HEK293 (cell line): ENCODE results near the gene CCDC34.

ENCODE experiments used
- SP2 ChIP-seq: fragments of 450-650 bp; formaldehyde crosslinking; IDR thresholded peaks from 2 replicates; pipeline ENCODE4 v1.5.1; 2016; ENCODE audit warnings: missing biosample characterization, missing genetic modification characterization
- ZNF121 ChIP-seq: fragments of 450-650 bp; formaldehyde crosslinking; IDR thresholded peaks from 2 replicates; pipeline ENCODE4 v1.5.1; 2016; ENCODE audit warnings: missing biosample characterization, missing genetic modification characterization
- ZNF174 ChIP-seq: fragments of 450-650 bp; formaldehyde crosslinking; IDR thresholded peaks from 2 replicates; pipeline ENCODE4 v1.5.0; 2017; ENCODE audit warnings: missing biosample characterization, mild to moderate bottlenecking, missing genetic modification characterization
- ZNF23 ChIP-seq: fragments of 450-650 bp; formaldehyde crosslinking; IDR thresholded peaks from 2 replicates; pipeline ENCODE4 v1.5.1; 2016; ENCODE audit warnings: missing biosample characterization, missing genetic modification characterization, borderline replicate concordance
- ZNF24 ChIP-seq: fragments of 450-650 bp; formaldehyde crosslinking; IDR thresholded peaks from 2 replicates; pipeline ENCODE4 v1.5.1; 2016; ENCODE audit warnings: missing biosample characterization, missing genetic modification characterization
- ZNF274 ChIP-seq, 2 experiments: fragments of 200-500 bp in 1 of 2; fragments of 450-650 bp in 1 of 2; sonication (Bioruptor generic) in 1 of 2; formaldehyde crosslinking in 1 of 2; IDR thresholded peaks; 2 replicates each; pipeline versions ENCODE4 v1.5.1 to v1.6.1; 2014 to 2016; ENCODE audit warnings: borderline replicate concordance in 1 of 2, inconsistent platforms in 1 of 2, low read length in 1 of 2, missing biosample characterization in 1 of 2, missing genetic modification characterization in 1 of 2
- ZNF354C ChIP-seq: fragments of 450-650 bp; formaldehyde crosslinking; IDR thresholded peaks from 2 replicates; pipeline ENCODE4 v1.5.1; 2016; ENCODE audit warnings: missing biosample characterization, missing genetic modification characterization, low read depth, borderline replicate concordance
- ZNF416 ChIP-seq: fragments of 450-650 bp; formaldehyde crosslinking; IDR thresholded peaks from 2 replicates; pipeline ENCODE4 v1.5.1; 2016; ENCODE audit warnings: missing biosample characterization, missing genetic modification characterization
- TF ChIP-seq, protein P1 (sequence below): fragments of 450-650 bp; formaldehyde crosslinking; IDR thresholded peaks from 2 replicates; pipeline ENCODE4 v1.5.1; 2016; ENCODE audit warnings: missing biosample characterization, missing genetic modification characterization
- TF ChIP-seq, protein P2 (sequence below): fragments of 450-650 bp; formaldehyde crosslinking; IDR thresholded peaks from 2 replicates; pipeline ENCODE4 v1.5.1; 2016; ENCODE audit warnings: missing biosample characterization, missing genetic modification characterization
- TF ChIP-seq, protein P3 (sequence below): fragments of 450-650 bp; formaldehyde crosslinking; IDR thresholded peaks from 2 replicates; pipeline ENCODE4 v1.5.1; 2017; ENCODE audit warnings: missing biosample characterization, missing genetic modification characterization
- TF ChIP-seq, protein P4 (sequence below): fragments of 450-650 bp; formaldehyde crosslinking; IDR thresholded peaks from 2 replicates; pipeline ENCODE4 v1.5.1; 2017; ENCODE audit warnings: missing biosample characterization, missing genetic modification characterization
- TF ChIP-seq, protein P5 (sequence below): fragments of 450-650 bp; formaldehyde crosslinking; IDR thresholded peaks from 2 replicates; pipeline ENCODE4 v1.5.1; 2016; ENCODE audit warnings: missing biosample characterization, missing genetic modification characterization

DNA sequence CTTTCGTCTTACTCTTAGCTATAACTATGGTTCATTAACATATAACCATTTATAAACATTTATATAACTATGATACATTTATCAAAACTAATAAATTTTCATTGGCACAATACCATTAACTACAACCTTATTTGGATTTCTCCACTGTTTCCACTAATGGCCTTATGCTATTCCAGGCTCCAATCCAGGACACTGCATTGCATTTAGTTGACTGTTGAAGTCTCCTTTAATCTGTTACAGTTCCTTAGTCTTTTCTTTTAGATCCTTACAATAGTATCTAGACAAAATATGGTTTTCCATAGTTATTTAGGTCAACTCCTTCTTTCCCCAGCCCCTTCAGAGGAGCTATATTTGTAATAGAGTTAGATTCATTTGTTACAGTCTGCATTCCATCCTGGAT, 47.2 kb downstream of the CCDC34 start:
- TF ChIP-seq ZNF174 (tag by site-specific recombination) (no peak), ZNF354C (tag by site-specific recombination) (no peak), ZNF274 (IDR thresholded peaks at IDR 0.05; ENCODE audit: low read length) (no peak), ZNF274 (tag by site-specific recombination; IDR thresholded peaks at IDR 0.05; ENCODE audit: borderline replicate concordance) (no peak), ZNF416 (no peak), ZNF23 (tag by site-specific recombination) (no peak), SP2 (tag by site-specific recombination) (no peak), ZNF121 (tag by site-specific recombination) (no peak), ZNF24 (tag by site-specific recombination) (no peak)
- TF ChIP-seq, protein P1, sequence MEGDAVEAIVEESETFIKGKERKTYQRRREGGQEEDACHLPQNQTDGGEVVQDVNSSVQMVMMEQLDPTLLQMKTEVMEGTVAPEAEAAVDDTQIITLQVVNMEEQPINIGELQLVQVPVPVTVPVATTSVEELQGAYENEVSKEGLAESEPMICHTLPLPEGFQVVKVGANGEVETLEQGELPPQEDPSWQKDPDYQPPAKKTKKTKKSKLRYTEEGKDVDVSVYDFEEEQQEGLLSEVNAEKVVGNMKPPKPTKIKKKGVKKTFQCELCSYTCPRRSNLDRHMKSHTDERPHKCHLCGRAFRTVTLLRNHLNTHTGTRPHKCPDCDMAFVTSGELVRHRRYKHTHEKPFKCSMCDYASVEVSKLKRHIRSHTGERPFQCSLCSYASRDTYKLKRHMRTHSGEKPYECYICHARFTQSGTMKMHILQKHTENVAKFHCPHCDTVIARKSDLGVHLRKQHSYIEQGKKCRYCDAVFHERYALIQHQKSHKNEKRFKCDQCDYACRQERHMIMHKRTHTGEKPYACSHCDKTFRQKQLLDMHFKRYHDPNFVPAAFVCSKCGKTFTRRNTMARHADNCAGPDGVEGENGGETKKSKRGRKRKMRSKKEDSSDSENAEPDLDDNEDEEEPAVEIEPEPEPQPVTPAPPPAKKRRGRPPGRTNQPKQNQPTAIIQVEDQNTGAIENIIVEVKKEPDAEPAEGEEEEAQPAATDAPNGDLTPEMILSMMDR (tag by site-specific recombination): no peak
- TF ChIP-seq, protein P2, sequence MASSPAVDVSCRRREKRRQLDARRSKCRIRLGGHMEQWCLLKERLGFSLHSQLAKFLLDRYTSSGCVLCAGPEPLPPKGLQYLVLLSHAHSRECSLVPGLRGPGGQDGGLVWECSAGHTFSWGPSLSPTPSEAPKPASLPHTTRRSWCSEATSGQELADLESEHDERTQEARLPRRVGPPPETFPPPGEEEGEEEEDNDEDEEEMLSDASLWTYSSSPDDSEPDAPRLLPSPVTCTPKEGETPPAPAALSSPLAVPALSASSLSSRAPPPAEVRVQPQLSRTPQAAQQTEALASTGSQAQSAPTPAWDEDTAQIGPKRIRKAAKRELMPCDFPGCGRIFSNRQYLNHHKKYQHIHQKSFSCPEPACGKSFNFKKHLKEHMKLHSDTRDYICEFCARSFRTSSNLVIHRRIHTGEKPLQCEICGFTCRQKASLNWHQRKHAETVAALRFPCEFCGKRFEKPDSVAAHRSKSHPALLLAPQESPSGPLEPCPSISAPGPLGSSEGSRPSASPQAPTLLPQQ: no peak
- TF ChIP-seq, protein P3, sequence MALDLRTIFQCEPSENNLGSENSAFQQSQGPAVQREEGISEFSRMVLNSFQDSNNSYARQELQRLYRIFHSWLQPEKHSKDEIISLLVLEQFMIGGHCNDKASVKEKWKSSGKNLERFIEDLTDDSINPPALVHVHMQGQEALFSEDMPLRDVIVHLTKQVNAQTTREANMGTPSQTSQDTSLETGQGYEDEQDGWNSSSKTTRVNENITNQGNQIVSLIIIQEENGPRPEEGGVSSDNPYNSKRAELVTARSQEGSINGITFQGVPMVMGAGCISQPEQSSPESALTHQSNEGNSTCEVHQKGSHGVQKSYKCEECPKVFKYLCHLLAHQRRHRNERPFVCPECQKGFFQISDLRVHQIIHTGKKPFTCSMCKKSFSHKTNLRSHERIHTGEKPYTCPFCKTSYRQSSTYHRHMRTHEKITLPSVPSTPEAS (tag by site-specific recombination): no peak
- TF ChIP-seq, protein P4, sequence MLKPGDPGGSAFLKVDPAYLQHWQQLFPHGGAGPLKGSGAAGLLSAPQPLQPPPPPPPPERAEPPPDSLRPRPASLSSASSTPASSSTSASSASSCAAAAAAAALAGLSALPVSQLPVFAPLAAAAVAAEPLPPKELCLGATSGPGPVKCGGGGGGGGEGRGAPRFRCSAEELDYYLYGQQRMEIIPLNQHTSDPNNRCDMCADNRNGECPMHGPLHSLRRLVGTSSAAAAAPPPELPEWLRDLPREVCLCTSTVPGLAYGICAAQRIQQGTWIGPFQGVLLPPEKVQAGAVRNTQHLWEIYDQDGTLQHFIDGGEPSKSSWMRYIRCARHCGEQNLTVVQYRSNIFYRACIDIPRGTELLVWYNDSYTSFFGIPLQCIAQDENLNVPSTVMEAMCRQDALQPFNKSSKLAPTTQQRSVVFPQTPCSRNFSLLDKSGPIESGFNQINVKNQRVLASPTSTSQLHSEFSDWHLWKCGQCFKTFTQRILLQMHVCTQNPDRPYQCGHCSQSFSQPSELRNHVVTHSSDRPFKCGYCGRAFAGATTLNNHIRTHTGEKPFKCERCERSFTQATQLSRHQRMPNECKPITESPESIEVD: no peak
- TF ChIP-seq, protein P5, sequence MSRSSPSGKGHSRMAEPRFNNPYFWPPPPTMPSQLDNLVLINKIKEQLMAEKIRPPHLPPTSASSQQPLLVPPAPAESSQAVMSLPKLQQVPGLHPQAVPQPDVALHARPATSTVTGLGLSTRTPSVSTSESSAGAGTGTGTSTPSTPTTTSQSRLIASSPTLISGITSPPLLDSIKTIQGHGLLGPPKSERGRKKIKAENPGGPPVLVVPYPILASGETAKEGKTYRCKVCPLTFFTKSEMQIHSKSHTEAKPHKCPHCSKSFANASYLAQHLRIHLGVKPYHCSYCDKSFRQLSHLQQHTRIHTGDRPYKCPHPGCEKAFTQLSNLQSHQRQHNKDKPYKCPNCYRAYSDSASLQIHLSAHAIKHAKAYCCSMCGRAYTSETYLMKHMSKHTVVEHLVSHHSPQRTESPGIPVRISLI: no peak
